NB4 (cell line): ENCODE data around the gene HLF.

Source experiments
- DNase-seq: peaks from one replicate; pipeline ENCODE4 v3.0.0; 2010; ENCODE audit warnings: low read depth
- H3K4me3 ChIP-seq: one replicate; pipeline ENCODE4 v1.5.1; 2011; ENCODE audit warnings: mild to moderate bottlenecking, low read depth, low read length, moderate library complexity
- MYC ChIP-seq: IDR thresholded peaks from 2 replicates; pipeline ENCODE4 v1.6.1; 2011; ENCODE audit warnings: low read depth, low read length
- POLR2A ChIP-seq: IDR thresholded peaks from 2 replicates; pipeline ENCODE4 v1.6.1; 2011; ENCODE audit warnings: mild to moderate bottlenecking; ENCODE audit not compliant: insufficient read length; ENCODE audit errors: extremely low read depth
- TF ChIP-seq, protein P1 (sequence below): IDR thresholded peaks from one replicate; pipeline ENCODE4 v1.5.1; 2012; ENCODE audit warnings: low read depth, low read length
- TF ChIP-seq, protein P2 (sequence below): IDR thresholded peaks from 2 replicates; pipeline ENCODE4 v1.6.1; 2011; ENCODE audit warnings: low read depth, low read length

HLF gene

DNA sequence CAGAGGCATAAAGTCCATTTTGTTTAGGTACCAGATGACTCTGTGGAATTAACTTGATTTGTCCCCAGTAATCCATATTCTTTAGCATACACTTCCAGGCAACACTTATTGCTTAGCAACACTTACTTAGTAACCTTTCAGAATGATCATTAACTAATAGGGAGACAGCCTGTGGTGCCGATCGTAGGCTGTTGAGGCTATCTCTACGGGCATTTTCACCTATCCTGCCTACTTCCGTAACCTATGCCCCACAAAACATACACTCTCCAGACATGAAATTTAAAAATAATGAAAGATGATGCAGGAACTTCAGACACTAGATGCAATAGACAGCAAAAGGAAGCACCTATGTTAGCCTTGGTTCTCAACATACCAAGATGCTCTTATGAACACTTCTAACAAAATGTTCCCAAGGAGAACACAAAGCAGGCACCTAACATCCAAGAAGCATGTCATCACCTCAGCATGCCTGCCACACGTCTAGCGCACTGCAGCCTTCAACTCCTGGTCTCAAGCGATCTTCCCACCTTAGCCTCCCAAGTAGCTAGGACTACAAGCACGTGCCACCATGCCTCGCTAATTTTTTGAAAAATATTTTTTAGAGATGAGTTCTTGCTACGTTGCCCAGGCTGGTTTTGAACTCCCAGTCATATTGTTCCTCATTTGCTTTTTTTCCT, 34.5 kb downstream of the HLF start:
- TF ChIP-seq POLR2A (no peak), MYC (no peak)
- TF ChIP-seq, protein P1, sequence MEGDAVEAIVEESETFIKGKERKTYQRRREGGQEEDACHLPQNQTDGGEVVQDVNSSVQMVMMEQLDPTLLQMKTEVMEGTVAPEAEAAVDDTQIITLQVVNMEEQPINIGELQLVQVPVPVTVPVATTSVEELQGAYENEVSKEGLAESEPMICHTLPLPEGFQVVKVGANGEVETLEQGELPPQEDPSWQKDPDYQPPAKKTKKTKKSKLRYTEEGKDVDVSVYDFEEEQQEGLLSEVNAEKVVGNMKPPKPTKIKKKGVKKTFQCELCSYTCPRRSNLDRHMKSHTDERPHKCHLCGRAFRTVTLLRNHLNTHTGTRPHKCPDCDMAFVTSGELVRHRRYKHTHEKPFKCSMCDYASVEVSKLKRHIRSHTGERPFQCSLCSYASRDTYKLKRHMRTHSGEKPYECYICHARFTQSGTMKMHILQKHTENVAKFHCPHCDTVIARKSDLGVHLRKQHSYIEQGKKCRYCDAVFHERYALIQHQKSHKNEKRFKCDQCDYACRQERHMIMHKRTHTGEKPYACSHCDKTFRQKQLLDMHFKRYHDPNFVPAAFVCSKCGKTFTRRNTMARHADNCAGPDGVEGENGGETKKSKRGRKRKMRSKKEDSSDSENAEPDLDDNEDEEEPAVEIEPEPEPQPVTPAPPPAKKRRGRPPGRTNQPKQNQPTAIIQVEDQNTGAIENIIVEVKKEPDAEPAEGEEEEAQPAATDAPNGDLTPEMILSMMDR, result no peak
- TF ChIP-seq, protein P2, sequence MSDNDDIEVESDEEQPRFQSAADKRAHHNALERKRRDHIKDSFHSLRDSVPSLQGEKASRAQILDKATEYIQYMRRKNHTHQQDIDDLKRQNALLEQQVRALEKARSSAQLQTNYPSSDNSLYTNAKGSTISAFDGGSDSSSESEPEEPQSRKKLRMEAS, result no peak
- no peak overlapping the region for H3K4me3 ChIP-seq
- no peak for DNase-seq

DNA sequence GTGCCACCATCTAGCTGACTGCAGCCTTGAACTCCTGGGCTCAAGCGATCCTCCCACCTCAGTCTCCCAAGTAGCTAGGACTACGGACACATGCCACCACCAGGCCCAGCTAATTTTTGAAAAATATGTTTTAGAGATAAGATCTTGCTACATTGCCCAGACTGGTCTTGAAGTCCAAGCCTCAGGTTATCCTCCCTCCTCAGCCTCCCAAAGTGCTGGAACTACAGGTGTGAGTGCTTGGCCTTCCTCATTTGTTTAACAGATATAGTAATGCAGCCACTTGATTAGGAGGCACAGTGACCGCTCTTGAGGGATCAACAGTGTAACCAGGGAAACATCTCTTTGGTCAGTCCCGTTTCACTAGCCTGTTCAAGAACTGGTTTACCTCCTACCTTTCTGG, 35.1 kb downstream of the HLF start:
- no peak for TF ChIP-seq MYC
- TF ChIP-seq, protein P2, result no peak
- DNase-seq, result no peak
- H3K4me3 ChIP-seq, result no peak overlapping the region

DNA sequence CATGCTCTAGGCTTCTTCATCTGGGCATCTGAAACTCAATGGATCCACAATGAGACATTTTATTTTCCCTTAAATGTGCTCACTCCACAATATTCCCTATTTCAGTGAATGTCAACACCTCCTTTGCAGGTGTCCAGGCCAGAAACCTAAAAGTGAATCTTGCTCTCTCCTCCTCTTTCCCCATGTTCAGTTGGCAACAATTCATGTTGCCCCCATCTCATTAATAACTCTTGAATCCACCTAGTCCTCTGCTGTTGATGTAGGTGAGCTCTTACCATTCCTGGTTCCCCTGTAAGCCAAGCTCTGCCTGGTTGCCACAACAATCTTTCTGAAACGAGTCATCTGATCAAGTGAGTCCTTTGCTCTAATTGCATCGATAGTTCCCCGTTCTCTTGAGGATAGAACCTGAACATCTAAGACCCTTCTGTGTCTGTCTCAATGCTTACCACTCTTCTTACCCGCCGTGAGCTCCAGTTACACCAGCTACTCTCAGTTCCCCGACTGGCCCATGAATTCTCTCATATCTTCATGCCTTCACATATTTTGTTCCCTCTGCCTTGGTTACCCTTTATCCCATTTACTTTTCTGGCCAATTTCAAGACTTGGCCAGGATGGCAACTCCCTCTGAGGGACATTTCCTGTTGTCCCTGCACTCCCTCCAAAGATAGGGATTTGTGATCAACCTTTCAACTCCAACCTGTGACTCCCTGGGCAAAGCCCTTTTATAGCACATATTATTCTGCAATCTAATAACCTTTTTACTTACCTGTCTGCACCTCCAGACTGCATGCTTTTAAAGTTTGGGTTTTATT, 35.9 kb downstream of the HLF start:
- TF ChIP-seq, protein P1, result no peak
- TF ChIP-seq POLR2A (no peak), MYC (no peak)
- TF ChIP-seq, protein P2, result no peak
- DNase-seq, result no peak
- no peak overlapping the region for H3K4me3 ChIP-seq

DNA sequence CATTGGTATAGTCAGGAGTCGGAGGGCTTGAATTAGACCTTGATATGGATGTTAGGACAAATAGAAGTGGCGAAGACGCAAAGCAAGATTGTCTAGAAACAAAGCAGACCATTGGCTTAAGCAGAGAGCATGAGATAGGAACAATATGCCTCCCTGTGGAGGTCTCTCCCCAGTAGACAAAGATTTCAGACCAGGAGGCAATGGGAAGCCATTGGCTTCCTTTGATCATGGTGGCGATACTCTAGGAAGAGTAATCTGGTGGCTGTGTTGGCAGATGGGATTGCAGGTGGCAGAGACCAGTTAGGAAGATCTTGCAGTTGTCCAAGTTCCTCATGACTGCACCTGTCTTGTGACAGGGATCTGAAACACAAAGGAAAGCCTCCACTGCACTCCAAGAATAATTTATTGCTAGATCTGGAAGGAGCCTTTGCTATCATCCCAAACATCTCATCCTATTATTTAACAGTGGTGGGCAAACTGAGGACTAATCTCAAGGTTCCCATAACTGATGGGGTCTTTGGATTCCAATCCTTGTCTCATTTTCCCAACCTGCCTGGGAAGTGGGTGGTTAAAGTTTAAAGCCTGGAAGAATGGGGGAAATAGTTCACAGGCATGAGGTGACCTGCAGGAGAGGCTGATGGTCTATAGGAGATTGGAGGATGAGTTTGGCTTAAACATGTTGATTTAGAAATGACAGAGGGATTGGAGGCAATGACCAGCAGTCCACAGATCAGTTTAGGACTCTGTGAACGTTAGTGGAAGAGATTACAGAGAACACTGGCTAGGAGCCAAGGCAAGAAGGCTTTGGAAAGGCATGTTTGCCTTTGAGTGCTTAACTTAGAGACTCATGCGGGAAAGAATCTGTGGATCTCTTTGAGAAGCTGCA, 37.0 kb downstream of the HLF start:
- no peak for DNase-seq
- H3K4me3 ChIP-seq, result no peak overlapping the region
- TF ChIP-seq MYC, result no peak
- TF ChIP-seq, protein P2, result no peak
- no peak for TF ChIP-seq POLR2A
- TF ChIP-seq, protein P1, result no peak

DNA sequence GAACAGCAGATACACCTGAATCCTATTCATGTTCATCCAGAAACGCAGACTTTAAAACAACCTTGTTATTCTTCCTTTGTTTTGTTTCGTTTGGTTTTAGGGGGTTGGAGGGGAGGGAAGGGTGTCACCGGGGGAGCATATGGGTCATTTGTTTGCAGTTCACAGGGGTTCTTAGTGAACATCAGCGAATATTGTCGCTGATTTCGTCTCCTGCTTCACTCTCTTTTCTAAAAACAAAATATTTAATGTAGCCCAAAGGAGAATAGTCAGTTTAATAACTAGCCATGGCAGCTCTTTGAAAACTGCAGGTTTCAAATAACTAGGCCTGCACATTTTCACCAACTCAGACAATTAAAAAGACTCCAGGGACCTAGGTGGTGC, 37.6 kb downstream of the HLF start:
- TF ChIP-seq MYC, result no peak
- TF ChIP-seq, protein P1, result no peak
- TF ChIP-seq, protein P2, result no peak
- no peak for TF ChIP-seq POLR2A
- H3K4me3 ChIP-seq, result no peak overlapping the region

More for the DNA sequence above, 37.6 kb downstream of the HLF start:
- no peak for DNase-seq
